Suprapubic skin (tissue), 3 donors: Measurements from ENCODE around the gene EPN1.

Source experiments
- CTCF ChIP-seq, 2 donors: fragments of 200-600 bp in 1 of 2; fragments of 450-650 bp in 1 of 2; sonication (generic) in 1 of 2; IDR thresholded peaks; one replicate each; pipeline ENCODE4 v1.5.1; 2016 to 2019; ENCODE audit warnings: antibody characterized with exemption in 2 of 2, mild to moderate bottlenecking in 1 of 2, moderate library complexity in 1 of 2
- POLR2A ChIP-seq, 2 donors: fragments of 450-650 bp; IDR thresholded peaks; one replicate each; pipeline ENCODE4 v1.6.1; 2017; ENCODE audit warnings: antibody characterized with exemption in 2 of 2, mild to moderate bottlenecking in 2 of 2, moderate library complexity in 2 of 2

- TF ChIP-seq CTCF (IDR thresholded peaks at IDR 0.05) (peak in 1 of 2 donors; percentile 39), POLR2A (IDR thresholded peaks at IDR 0.05) (no peak)
Measured at GRCh38 chr19:55638864-55639359, 36.1 kb upstream of the EPN1 start.
